Endodermal cell (in vitro differentiated cells): Measurements from ENCODE around the gene CCDC175. TPM values are rescaled to one million over a fixed set of nuclear protein-coding genes. Genes with fewer than 3 reads are reported as not detected.

Source experiments
- DNase-seq: peaks from one replicate; pipeline ENCODE4 v3.0.0-alpha.2; 2017
- H3K27ac ChIP-seq: 2 replicates; pipeline ENCODE4 v1.5.1; 2013; ENCODE audit warnings: mild to moderate bottlenecking, low read depth, low read length, moderate library complexity
- H3K27me3 ChIP-seq: 2 replicates; pipeline ENCODE4 v1.6.1; 2013; ENCODE audit warnings: mild to moderate bottlenecking, low read length, moderate library complexity; ENCODE audit not compliant: insufficient read depth, control insufficient read depth, poor library complexity, severe bottlenecking
- H3K36me3 ChIP-seq: 2 replicates; pipeline ENCODE4 v1.7.0; 2013; ENCODE audit warnings: mild to moderate bottlenecking, low read length, moderate library complexity; ENCODE audit not compliant: control insufficient read depth, insufficient read depth
- H3K4me1 ChIP-seq: one replicate; pipeline ENCODE4 v1.7.0; 2013; ENCODE audit warnings: low read length; ENCODE audit not compliant: control insufficient read depth, insufficient read depth
- H3K4me3 ChIP-seq: 2 replicates; pipeline ENCODE4 v1.5.1; 2013; ENCODE audit warnings: mild to moderate bottlenecking, low read length, moderate library complexity
- H3K9ac ChIP-seq: 2 replicates; pipeline ENCODE4 v1.6.1; 2013; ENCODE audit warnings: mild to moderate bottlenecking, low read length, moderate library complexity; ENCODE audit not compliant: poor library complexity, severe bottlenecking; ENCODE audit errors: extremely low read depth
- H3K9me3 ChIP-seq: 2 replicates; pipeline ENCODE4 v1.6.1; 2013; ENCODE audit warnings: mild to moderate bottlenecking, low read length, moderate library complexity; ENCODE audit not compliant: control insufficient read depth
- H3K27ac Mint-ChIP-seq: 2 replicates; pipeline ENCODE4 v1.8.0; 2020; ENCODE audit warnings: mixed read lengths
- H3K27me3 Mint-ChIP-seq: 2 replicates; pipeline ENCODE4 v1.8.0; 2021; ENCODE audit warnings: mild to moderate bottlenecking, mixed read lengths; ENCODE audit not compliant: insufficient read depth
- H3K36me3 Mint-ChIP-seq: 2 replicates; pipeline ENCODE4 v1.8.0; 2020; ENCODE audit warnings: low read depth, mixed read lengths
- H3K4me1 Mint-ChIP-seq: 2 replicates; pipeline ENCODE4 v1.8.0; 2020; ENCODE audit warnings: mixed read lengths
- H3K4me3 Mint-ChIP-seq: 2 replicates; pipeline ENCODE4 v1.8.0; 2020; ENCODE audit warnings: mild to moderate bottlenecking, moderate library complexity, mixed read lengths
- H3K9me3 Mint-ChIP-seq: 2 replicates; pipeline ENCODE4 v1.8.0; 2020; ENCODE audit warnings: mild to moderate bottlenecking, mixed read lengths
- WGBS, 2 experiments: methylation state at CpG; one replicate each; pipeline versions ENCODE4 v1.1.5 to v1.1.7; 2013; ENCODE audit warnings: missing lambda C conversion rate in 2 of 2, mixed read lengths in 1 of 2; ENCODE audit not compliant: insufficient coverage in 1 of 2, insufficient read length in 1 of 2; 5-methylcytosine and 5-hydroxymethylcytosine counted together
- total RNA-seq, 2 donors: library from RNA; stranded (reverse); fragmentation: NEBNext Ultra II Directional in 1 of 2; extraction: Animal tissue kit (Norgen Biotek cat#: 25700) in 1 of 2; gene quantifications; 2 replicates in 1 of 2; 3 replicates in 1 of 2; pipeline ENCODE4 v1.2.1, GENCODE V29; 2021
- TF ChIP-seq, protein P1 (sequence below): fragments of 200-600 bp; sonication (generic); conservative IDR thresholded peaks from 2 replicates; pipeline ENCODE4 v1.5.0; 2021; ENCODE audit warnings: antibody characterized with exemption, mild to moderate bottlenecking

Gene CCDC175
- total RNA-seq, 2 donors from 2014 or later, result 0.53 to 0.66 TPM

DNA sequence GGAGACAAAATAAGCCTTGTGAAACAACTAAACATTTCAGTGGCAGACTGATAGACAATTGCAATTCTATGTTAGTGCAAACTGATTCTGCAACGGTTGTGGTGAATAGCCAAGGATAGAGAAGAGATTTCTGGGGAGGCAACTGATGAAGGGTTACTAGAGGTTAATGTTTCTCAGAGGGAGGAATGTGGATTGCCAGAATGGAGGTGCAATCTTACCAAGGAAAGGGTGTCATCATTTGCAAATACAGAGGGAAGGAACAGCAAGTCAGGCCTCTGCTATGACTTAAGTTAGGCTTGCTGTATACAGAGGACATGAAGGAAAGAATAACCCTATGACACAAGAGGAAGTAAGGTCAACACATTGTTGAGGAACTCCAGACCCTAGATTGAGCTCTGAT lies 35.8 kb downstream of the CCDC175 start:
- Mint-ChIP-seq H3K36me3 (no peaks in the 10 kb centered on the region), H3K4me3 (no peak overlapping the region), H3K9me3 (no peaks in the 10 kb centered on the region), H3K4me1 (peaks cover 16% of the 10 kb centered on the region), H3K27ac (no peak overlapping the region), H3K27me3 (no peaks in the 10 kb centered on the region)
- H3K4me1 ChIP-seq, result no peaks in the 10 kb centered on the region
- TF ChIP-seq, protein P1, sequence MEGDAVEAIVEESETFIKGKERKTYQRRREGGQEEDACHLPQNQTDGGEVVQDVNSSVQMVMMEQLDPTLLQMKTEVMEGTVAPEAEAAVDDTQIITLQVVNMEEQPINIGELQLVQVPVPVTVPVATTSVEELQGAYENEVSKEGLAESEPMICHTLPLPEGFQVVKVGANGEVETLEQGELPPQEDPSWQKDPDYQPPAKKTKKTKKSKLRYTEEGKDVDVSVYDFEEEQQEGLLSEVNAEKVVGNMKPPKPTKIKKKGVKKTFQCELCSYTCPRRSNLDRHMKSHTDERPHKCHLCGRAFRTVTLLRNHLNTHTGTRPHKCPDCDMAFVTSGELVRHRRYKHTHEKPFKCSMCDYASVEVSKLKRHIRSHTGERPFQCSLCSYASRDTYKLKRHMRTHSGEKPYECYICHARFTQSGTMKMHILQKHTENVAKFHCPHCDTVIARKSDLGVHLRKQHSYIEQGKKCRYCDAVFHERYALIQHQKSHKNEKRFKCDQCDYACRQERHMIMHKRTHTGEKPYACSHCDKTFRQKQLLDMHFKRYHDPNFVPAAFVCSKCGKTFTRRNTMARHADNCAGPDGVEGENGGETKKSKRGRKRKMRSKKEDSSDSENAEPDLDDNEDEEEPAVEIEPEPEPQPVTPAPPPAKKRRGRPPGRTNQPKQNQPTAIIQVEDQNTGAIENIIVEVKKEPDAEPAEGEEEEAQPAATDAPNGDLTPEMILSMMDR, result no peak
- no peak overlapping the region for H3K4me3 ChIP-seq
- no peaks in the 10 kb centered on the region for H3K36me3 ChIP-seq
- no peaks in the 10 kb centered on the region for H3K27me3 ChIP-seq
- no peak overlapping the region for H3K27ac ChIP-seq
- no peak for DNase-seq
- no peak overlapping the region for H3K9ac ChIP-seq
- WGBS, 2 experiments, result 64 to 69% methylated on average over 1 of the region's 1 CpG
- H3K9me3 ChIP-seq, result no peaks in the 10 kb centered on the region

DNA sequence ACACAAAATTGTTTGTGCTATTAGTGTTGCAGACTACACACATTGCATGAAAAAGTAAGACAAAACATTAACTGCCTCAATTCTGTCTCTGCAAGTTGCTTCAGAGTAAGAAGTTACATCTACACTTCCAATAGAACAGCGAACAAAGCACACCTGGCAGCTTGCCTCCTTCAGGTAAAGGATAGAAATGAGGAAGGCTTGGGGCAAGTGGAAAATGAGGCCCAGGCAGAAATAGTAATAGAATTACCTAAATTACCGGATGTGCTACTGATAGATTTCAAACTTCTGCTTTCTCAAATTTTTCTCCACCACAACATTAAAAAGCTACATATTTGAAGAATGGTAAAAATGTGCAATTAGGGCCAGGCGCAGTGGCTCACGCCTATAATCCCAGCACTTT lies 37.7 kb downstream of the CCDC175 start:
- no peak overlapping the region for H3K4me3 Mint-ChIP-seq
- H3K27ac Mint-ChIP-seq, result no peak overlapping the region
- no peaks in the 10 kb centered on the region for H3K9me3 Mint-ChIP-seq
- WGBS, 2 experiments, result 94% methylated on average over 4 of the region's 4 CpGs; no CpG with 5 or more reads in 1 of the 2 experiments
- DNase-seq, result no peak
- Histone ChIP-seq H3K4me1 (no peaks in the 10 kb centered on the region), H3K27ac (no peak overlapping the region), H3K9ac (no peak overlapping the region), H3K36me3 (no peaks in the 10 kb centered on the region), H3K27me3 (no peaks in the 10 kb centered on the region), H3K9me3 (no peaks in the 10 kb centered on the region), H3K4me3 (no peak overlapping the region)
- TF ChIP-seq, protein P1, result no peak
- peaks cover 12% of the 10 kb centered on the region for H3K4me1 Mint-ChIP-seq
- H3K27me3 Mint-ChIP-seq, result no peaks in the 10 kb centered on the region
- H3K36me3 Mint-ChIP-seq, result no peaks in the 10 kb centered on the region

DNA sequence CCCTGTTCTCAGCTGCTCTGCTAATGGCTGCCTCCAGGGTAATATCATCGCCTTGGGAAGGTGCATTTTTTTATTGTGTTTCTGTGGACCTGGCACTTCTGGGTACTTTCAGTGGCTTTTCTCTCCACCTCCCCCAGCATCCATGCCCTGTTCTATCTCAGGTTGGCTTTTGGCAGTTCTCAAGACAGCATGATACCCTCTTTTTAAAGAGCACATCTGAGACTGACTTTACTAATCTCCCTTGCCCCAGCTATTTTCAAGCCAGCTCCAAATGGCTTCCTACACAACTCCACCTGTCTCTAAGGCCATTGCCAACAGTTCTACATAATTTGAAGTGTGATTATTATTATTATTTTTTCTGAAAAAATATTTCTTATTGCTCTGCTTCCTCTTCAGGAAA lies 39.1 kb downstream of the CCDC175 start:
- 92 to 100% methylated on average over 1 of the region's 1 CpG for WGBS, 2 experiments
- Mint-ChIP-seq H3K36me3 (no peaks in the 10 kb centered on the region), H3K9me3 (no peaks in the 10 kb centered on the region), H3K4me1 (peaks cover 8% of the 10 kb centered on the region), H3K27me3 (no peaks in the 10 kb centered on the region), H3K27ac (no peak overlapping the region), H3K4me3 (no peak overlapping the region)
- no peaks in the 10 kb centered on the region for H3K36me3 ChIP-seq
- H3K27ac ChIP-seq, result no peak overlapping the region
- H3K9me3 ChIP-seq, result no peaks in the 10 kb centered on the region
- no peak for DNase-seq
- peaks cover 1% of the 10 kb centered on the region for H3K4me1 ChIP-seq
- TF ChIP-seq, protein P1, result no peak
- H3K9ac ChIP-seq, result no peak overlapping the region
- H3K4me3 ChIP-seq, result no peak overlapping the region
- H3K27me3 ChIP-seq, result no peaks in the 10 kb centered on the region
